Fibroblast of gingiva (primary cell): ENCODE data around the gene PPIP5K2.
A peak's percentile ranks its signal among the peaks of the same experiment; 100 is the strongest.
"Not testable (repeated sequence)": the region's sequence is repeated elsewhere in the genome, so short reads cannot be mapped to it uniquely, and the experiment has no call there.

Source experiments
- DNase-seq: peaks from one replicate; pipeline ENCODE4 v3.0.0-alpha.2; 2011; ENCODE audit warnings: low read depth

The PPIP5K2 gene

GRCh38 chr5:103122242-103122641 lies 2.1 kb downstream of the PPIP5K2 start:
- no peak for DNase-seq

DNA sequence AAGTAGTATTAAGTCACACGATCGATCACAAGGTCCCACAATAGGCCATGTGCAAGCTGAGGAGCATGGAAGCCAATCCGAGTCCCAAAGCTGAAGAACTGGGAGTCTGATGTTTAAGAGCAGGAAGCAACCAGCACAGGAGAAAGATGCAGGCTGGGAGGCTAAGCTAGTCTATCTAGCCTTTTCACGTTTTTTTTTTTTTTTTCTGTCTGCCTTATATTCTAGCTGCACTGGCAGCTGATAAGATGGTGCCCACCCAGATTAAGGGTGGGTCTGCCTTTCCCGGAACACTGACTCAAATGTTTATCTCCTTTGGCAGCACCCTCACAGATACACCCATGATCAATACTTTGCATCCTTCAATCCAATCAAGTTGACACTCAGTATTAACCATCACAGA lies 6.5 kb downstream of the PPIP5K2 start:
- DNase-seq: no peak

DNA sequence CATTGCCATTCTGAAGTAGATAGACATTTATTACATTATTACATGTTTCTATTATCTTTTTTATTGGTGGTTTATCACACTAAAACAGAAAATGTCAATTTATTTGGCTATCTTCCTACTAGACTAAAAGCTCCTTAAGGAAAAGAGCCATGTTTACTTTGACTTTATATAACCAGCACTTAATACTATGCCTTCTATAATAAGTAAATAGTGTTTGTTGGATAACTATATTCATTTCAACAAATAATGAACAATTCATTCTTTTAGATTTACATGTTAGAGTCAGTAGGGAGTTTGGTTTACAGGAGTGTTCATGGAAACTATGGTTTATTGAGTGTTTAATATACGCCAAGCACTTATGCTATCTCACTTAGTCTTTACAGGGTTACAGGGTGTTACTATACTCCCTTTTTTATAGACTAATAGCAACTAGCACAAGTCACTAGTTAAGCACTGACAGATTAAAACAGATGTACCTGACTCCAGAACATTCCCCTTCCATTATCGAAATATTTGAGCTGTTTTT lies 7.3 kb downstream of the PPIP5K2 start:
- no peak for DNase-seq

GRCh38 chr5:103128202-103128601 lies 8.1 kb downstream of the PPIP5K2 start:
- no peak for DNase-seq

DNA sequence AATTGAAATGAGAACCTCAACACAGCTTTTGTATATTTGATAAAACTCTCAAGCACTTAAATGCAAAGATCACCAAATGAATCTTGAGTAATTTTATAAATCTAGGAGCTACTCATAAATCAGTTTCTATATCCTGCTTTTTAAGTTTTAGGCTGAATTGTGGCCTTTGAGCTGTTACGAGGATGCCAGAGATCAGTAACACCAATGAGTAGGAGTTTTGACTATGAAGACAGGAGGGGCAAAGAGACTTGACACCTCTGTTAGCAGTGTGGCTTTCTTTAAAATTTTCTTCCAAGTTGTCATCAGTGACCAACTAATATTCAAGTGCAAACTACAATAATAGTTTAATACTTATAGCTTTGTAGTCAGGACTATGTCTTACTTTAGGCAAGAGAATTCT lies 12.6 kb downstream of the PPIP5K2 start:
- no peak for DNase-seq

DNA sequence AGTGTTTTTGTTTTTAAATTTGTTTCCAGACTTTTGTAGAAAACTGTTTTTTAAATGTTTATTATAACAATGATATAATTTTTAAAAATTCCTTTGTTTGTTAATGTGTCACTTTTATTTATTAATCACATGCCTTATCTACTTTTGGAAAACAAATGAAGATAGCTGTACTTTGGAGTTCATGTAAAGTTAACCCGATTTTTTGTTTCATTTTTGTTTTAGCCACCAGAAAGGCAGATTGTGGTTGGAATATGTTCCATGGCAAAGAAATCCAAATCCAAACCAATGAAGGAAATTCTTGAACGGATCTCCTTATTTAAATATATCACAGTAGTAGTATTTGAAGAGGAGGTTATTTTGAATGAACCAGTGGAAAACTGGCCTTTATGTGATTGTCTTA lies 13.1 kb downstream of the PPIP5K2 start:
- DNase-seq: no peak

- DNase-seq: no peak
These were observed 15.4 kb downstream of the PPIP5K2 start for GRCh38 chr5:103135461-103135860.

DNA sequence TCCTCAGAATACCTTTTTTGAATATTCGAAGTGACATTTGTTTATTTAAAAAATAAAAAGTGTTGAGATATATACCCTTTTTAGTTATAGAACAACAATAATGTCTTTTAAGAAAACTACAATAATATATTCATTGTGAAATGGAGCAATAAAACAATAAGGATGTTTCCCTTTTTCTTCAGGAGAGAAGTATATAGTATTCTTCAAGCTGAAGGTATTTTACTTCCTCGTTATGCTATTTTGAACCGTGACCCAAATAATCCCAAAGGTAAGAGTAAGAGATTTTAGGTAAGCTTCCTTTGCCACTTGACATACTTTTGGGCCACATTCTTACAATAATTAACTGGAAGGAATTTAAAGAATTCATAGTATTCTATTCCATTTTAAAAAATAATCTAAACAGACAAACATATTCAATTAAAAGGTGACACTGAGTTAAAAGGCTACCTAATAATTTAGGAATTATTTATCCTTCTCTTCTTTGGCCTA lies 18.1 kb downstream of the PPIP5K2 start:
- DNase-seq: no peak

DNA sequence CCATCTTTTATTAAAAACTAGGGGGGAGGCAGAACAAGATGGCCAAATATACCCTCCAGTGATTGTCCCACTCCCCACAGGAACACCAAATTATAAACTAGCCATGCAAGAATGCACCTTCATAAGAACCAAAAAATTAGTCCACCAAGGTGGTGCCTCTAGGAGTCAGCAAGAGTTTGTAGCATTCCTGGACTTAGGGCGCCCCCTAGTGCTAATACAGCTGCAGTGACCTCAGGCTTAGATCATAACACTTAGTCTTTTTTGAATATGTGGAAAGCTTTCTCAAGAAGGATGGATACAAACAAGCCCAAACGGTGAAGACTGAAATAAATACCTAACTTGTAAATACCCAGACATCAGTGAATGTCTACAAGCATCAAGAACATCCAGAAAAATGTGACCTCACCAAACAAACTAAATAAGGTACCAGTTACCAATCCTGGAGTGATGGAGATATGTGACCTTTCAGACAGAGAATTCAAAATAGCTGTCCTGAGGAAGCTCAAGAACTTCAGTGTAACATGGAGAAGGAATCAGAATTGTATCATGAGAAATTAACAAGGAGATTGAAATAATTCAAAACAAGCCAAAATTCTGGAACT lies 19.3 kb downstream of the PPIP5K2 start:
- peak; percentile 57 for DNase-seq

GRCh38 chr5:103142132-103142531 lies 22.0 kb downstream of the PPIP5K2 start:
- DNase-seq: not testable (repeated sequence)

DNA sequence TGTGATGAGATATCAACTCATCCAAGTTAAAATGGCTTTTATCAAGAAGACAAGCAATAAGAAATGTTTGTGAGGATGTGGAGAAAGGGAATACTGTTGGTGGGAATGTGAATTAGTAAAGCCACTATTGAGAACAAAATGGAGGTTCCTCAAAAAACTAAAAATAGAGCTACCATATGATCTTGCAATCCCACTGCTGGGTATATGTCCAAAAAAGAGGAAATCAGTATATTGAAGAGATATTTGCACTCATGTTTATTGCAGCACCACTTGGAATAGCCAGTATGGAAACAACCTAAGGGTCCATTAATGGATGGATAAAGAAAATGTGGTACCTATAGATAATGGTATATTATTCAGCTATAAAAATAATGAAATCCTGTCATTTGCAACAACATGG lies 25.1 kb downstream of the PPIP5K2 start:
- no peak for DNase-seq

GRCh38 chr5:103148213-103148612 lies 28.1 kb downstream of the PPIP5K2 start:
- DNase-seq: no peak

DNA sequence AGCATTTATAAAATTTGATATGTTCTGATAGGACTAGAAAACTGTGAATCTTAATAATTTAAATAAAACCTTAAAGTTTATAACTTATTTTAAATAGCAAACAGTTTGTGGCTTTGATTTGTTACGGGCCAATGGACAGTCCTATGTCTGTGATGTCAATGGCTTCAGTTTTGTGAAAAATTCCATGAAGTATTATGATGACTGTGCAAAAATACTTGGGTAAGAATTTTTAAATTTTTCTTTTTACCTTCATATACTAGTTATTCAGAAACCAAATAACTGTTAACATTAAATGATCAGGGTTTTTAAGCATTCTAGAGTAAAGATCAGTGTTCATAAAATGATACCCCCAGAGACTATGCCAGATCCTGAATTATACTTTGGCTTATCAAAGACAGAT lies 31.1 kb downstream of the PPIP5K2 start:
- no peak for DNase-seq

GRCh38 chr5:103166706-103167105 lies 46.6 kb downstream of the PPIP5K2 start:
- DNase-seq: no peak

DNA sequence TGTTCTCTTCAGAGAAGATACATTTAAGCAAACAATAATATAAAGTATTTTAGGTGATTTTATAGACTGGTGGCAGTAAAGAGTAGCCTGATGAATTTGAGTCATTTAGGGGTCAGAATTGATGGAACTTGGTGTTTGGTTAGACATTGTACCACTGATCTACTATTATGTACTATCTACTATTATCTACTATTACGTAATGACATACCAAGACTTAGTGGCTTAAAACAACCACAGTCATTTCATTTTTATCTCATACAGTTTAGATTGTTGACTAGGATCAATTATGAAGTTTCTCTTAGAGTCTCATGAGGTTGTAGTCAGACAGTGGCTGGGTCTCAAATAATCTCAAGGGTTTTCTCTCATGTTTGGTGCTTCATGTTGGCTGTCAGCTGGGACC lies 54.0 kb downstream of the PPIP5K2 start:
- no peak for DNase-seq

DNA sequence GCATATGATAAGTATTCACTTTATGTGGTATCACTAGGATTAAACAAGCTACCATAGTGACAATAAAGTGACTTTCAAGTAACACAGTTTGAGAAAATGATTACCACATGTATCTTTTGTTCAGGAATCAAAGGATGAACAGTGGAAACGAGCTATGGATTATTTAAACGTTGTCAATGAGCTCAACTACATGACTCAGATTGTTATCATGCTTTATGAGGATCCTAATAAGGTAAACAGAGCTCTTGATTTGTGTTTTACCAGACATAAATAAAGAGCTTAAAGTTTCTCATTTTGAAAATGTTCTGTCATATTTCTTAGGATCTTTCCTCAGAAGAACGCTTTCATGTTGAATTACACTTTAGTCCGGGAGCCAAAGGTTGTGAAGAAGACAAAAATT lies 57.4 kb downstream of the PPIP5K2 start:
- no peak for DNase-seq

GRCh38 chr5:103178167-103178566 lies 58.1 kb downstream of the PPIP5K2 start:
- no peak for DNase-seq

DNA sequence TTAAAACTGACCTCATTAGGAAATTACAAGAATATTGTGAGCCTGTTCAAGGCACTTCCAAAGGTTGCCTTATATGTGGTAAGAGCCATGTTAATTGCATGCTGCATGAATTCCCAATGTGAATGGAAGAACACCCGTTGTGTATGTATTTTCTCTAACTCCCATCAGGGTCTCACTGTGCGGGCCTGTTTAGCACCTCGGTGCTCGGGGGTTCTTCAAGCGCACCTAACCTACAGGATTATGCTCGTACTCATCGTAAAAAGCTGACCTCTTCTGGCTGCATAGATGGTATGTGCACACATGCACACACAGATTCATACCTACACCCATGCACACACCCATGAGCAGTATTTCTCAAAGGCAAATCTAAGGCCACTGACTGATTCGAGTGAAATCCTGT lies 66.1 kb downstream of the PPIP5K2 start:
- DNase-seq: no peak

- DNase-seq: no peak
These were observed 68.3 kb downstream of the PPIP5K2 start for GRCh38 chr5:103188436-103188835.

DNA sequence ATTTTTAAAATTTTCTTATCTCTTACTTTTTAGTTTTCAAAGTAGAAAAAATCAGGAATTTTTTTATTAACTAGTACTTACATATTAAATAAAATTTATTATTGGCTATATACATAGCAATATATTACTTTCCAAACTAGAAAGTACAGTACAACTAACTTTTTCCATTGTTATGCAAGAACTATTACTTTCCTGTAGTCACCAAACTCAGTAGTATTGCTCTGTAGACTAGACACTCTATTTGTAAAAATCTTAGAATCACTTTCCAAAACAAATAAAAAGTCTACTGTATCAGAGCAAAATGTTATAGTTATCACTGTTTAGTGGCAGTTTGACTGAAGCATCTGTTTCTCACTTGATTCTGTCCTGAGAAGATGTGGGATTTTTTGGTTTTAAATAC lies 83.1 kb downstream of the PPIP5K2 start:
- no peak for DNase-seq

- not testable (repeated sequence) for DNase-seq
These were observed 84.9 kb downstream of the PPIP5K2 start for GRCh38 chr5:103204990-103205389.

DNA sequence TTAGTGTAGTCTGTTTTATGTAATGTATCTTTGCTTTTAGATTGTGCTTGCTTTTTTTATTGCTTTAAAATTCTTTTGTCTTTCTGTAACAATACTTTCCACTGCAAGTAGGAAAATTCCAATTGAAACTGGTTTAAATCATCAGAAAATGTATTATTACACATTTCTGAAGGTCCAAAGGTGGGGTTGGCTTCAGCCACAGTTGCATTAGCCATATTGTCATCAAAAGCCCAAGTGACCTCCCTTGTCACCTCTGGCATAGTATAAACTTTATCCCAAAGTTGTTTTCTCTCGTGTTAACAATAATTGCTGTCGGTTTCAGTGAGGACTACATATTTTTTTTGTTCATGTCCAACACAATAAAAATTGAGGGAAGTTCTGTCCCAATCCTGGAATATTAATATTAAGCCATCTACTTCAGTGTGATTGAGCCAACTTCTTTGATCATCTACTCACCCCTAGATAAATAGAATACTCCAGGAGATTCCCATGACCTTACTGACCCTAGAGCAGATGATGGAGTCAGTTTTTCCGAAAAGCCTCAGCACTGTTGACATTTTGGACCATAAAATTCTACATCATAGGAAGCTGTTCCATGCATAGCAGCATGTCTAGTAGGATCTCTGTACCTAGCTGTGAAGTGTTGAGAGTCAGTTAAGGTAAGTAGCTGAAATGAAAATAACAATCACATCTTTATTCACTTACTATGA lies 86.0 kb downstream of the PPIP5K2 start:
- DNase-seq: no peak

GRCh38 chr5:103207011-103207410 lies 86.9 kb downstream of the PPIP5K2 start:
- no peak for DNase-seq

- no peak for DNase-seq
These were observed 87.6 kb downstream of the PPIP5K2 start for GRCh38 chr5:103207653-103208052.
